ENCODE data around the gene CASP3. TPM values are rescaled to one million over a fixed set of nuclear protein-coding genes. Genes with fewer than 3 reads are reported as not detected.
A peak's percentile ranks its signal among the peaks of the same experiment; 100 is the strongest.

CASP3 gene
- total and polyA plus RNA-seq, 9 of the 15 experiments (the other 6 are each of a cell fraction or from before 2014, with no cell fraction given) = 17.6 to 40.1 (median 31.8) TPM

DNA sequence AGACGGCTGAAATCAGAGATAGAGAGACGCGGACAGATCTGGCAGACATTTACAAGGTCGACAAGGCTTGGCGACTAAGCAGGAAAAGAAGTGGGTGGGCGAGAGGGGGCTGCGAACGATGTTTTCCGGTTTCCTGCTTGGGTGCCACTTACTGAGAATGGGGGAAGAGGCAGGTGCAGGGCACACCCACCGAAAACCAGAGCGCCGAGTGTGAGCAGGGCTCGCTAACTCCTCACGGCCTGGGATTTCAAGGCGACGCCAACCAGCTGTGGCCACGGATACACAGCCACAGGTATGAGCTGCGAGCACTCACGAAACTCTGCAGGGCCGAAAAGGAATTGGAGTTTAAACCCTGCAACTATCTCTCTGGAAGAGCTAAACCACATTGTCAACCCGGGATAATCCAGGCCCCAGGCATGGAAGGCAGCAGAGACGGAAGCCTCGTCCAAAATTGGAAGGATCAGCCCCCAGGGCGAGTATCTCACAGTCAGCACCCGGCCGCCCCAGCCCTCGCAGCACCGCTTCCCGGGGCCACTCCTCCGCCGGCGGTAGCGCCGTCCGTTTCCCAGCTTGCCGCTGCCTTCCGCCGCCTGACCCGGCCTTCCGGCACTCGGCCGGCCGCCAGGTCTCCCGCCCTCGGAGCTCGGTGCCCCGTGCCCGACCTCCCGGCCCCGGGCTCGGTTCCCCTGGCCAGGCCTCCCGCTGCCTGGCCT, 778 bp downstream of the CASP3 start (continued):
- TF ChIP-seq, protein P1, sequence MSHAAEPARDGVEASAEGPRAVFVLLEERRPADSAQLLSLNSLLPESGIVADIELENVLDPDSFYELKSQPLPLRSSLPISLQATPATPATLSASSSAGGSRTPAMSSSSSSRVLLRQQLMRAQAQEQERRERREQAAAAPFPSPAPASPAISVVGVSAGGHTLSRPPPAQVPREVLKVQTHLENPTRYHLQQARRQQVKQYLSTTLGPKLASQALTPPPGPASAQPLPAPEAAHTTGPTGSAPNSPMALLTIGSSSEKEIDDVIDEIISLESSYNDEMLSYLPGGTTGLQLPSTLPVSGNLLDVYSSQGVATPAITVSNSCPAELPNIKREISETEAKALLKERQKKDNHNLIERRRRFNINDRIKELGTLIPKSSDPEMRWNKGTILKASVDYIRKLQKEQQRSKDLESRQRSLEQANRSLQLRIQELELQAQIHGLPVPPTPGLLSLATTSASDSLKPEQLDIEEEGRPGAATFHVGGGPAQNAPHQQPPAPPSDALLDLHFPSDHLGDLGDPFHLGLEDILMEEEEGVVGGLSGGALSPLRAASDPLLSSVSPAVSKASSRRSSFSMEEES (CRISPR knock-in tag; IDR thresholded peaks at IDR 0.05) = no peak
- TF ChIP-seq, protein P2, sequence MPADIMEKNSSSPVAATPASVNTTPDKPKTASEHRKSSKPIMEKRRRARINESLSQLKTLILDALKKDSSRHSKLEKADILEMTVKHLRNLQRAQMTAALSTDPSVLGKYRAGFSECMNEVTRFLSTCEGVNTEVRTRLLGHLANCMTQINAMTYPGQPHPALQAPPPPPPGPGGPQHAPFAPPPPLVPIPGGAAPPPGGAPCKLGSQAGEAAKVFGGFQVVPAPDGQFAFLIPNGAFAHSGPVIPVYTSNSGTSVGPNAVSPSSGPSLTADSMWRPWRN (IDR thresholded peaks at IDR 0.05; ENCODE audit: low read depth) = no peak
- no peak; a peak in 2 of 4 replicates for TF ChIP-seq TEAD1 (CRISPR knock-in tag; IDR thresholded peaks at IDR 0.05)
- no peak for TF ChIP-seq CEBPG (CRISPR knock-in tag; IDR thresholded peaks at IDR 0.05)
- TF ChIP-seq CEBPG (tag; conservative IDR thresholded peaks at IDR 0.05 in 1 of 2, IDR thresholded peaks at IDR 0.05 in 1 of 2) = no peak
- TF ChIP-seq, protein P3, sequence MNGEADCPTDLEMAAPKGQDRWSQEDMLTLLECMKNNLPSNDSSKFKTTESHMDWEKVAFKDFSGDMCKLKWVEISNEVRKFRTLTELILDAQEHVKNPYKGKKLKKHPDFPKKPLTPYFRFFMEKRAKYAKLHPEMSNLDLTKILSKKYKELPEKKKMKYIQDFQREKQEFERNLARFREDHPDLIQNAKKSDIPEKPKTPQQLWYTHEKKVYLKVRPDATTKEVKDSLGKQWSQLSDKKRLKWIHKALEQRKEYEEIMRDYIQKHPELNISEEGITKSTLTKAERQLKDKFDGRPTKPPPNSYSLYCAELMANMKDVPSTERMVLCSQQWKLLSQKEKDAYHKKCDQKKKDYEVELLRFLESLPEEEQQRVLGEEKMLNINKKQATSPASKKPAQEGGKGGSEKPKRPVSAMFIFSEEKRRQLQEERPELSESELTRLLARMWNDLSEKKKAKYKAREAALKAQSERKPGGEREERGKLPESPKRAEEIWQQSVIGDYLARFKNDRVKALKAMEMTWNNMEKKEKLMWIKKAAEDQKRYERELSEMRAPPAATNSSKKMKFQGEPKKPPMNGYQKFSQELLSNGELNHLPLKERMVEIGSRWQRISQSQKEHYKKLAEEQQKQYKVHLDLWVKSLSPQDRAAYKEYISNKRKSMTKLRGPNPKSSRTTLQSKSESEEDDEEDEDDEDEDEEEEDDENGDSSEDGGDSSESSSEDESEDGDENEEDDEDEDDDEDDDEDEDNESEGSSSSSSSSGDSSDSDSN (IDR thresholded peaks at IDR 0.05; ENCODE audit: borderline replicate concordance in 1 of 2, low read depth in 2 of 2, low read length in 2 of 2) = peak in 1 of 2 experiments; percentile 66; a peak in 2 of 4 replicates
- TF ChIP-seq JUN (IDR thresholded peaks at IDR 0.05; ENCODE audit: borderline replicate concordance, low read depth, low read length) = no peak
- 0 out of 2 replicates have a peak, but pooled peaks have one; percentile 7 for TF ChIP-seq JUN (CRISPR knock-in tag; IDR thresholded peaks at IDR 0.05; ENCODE audit: borderline replicate concordance)
- TF ChIP-seq NCOA6 (IDR thresholded peaks at IDR 0.05) = no peak
- TF ChIP-seq, protein P4, sequence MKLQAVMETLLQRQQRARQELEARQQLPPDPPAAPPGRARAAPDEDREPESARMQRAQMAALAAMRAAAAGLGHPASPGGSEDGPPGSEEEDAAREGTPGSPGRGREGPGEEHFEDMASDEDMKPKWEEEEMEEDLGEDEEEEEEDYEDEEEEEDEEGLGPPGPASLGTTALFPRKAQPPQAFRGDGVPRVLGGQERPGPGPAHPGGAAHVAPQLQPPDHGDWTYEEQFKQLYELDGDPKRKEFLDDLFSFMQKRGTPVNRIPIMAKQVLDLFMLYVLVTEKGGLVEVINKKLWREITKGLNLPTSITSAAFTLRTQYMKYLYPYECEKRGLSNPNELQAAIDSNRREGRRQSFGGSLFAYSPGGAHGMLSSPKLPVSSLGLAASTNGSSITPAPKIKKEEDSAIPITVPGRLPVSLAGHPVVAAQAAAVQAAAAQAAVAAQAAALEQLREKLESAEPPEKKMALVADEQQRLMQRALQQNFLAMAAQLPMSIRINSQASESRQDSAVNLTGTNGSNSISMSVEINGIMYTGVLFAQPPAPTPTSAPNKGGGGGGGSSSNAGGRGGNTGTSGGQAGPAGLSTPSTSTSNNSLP (IDR thresholded peaks at IDR 0.05; ENCODE audit: borderline replicate concordance, low read depth, low read length) = no peak
- TF ChIP-seq SMARCA4 (IDR thresholded peaks at IDR 0.05) = 0 out of 2 replicates have a peak, but pooled peaks have one; percentile 16
- TF ChIP-seq MYBL2 (IDR thresholded peaks at IDR 0.05; ENCODE audit: low read depth) = no peak
- TF ChIP-seq MYBL2 (CRISPR knock-in tag; IDR thresholded peaks at IDR 0.05; ENCODE audit: borderline replicate concordance) = no peak
- no peak for TF ChIP-seq ZNF764 (CRISPR knock-in tag; IDR thresholded peaks at IDR 0.05; ENCODE audit: low read depth)
- TF ChIP-seq ARID1B (IDR thresholded peaks at IDR 0.05) = no peak
- TF ChIP-seq, protein P5, sequence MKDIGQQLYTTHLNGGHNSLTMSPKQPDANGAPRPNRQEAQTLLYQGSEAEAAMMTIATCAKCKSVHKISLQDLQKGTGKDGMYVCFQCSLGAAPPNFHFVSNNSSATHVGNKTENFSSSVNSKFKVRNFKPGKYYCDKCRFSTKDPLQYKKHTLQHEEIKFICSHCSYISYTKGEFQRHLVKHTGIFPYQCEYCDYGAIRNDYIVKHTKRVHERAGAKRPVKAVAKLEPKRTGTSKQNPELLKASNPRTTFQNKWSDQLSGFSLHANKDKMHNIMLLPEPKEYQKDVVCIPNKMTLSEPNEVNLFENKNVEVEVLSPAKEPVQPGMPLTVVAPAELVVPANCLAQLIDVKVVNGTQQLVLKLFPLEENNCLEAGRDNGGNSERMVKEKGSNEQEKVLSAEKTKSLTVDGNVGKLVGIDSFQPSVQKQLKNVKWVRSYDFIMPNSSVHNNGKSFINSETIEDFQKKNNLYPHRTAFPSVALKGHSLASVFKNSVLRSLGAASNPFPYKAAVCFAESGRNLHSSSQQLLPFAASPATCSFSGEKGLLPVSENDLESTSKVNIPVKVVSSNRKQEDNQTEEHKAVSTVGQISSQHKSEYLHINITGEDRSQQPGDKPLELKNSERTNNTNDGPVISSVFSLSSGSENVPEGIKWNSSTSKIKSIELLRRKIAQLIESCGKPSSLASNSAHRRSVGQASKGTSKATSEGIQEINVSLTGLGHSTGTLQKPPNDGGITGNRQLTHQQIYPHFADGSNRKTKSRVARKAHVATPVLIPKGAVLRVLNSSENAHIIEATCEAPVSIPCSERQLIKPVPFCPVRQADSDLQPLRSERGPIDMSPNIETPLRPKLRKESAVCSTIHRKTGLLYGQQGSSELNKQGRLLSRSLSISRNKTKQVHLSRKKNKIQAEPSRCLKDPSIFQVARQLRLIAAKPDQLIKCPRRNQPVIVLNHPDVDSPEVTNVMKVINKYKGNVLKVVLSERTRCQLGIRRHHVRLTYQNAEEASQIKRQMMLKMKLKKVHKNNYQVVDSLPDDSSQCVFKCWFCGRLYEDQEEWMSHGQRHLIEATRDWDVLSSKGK (CRISPR knock-in tag; IDR thresholded peaks at IDR 0.05) = no peak
- peak; percentile 55 for TF ChIP-seq POLR2G (IDR thresholded peaks at IDR 0.05; ENCODE audit: low read depth, low read length)
